Endothelial cell of umbilical vein (primary cell): ENCODE measurements around the gene RASSF3.

Experiments
- EZH2 ChIP-seq: IDR thresholded peaks from 2 replicates; pipeline ENCODE4 v1.6.1; 2012; ENCODE audit warnings: borderline replicate concordance, low read depth, mild to moderate bottlenecking, moderate library complexity, low read length, inconsistent platforms; ENCODE audit not compliant: severe bottlenecking
- POLR2A ChIP-seq: IDR thresholded peaks from 2 replicates; pipeline ENCODE4 v1.6.1; 2012; ENCODE audit warnings: low read depth, mild to moderate bottlenecking, control low read depth, low read length
- POLR2AphosphoS5 ChIP-seq: IDR thresholded peaks from 2 replicates; pipeline ENCODE4 v1.6.1; 2012; ENCODE audit warnings: low read depth, mild to moderate bottlenecking, control low read depth, low read length, moderate library complexity; ENCODE audit not compliant: insufficient read depth
- TF ChIP-seq, protein P1 (sequence below): IDR thresholded peaks from 2 replicates; pipeline ENCODE4 v1.6.1; 2011; ENCODE audit not compliant: insufficient read depth, insufficient read length
- TF ChIP-seq, protein P2 (sequence below), 2 donors: IDR thresholded peaks; 1 replicate in 1 of 2; 2 replicates in 1 of 2; pipeline ENCODE4 v1.5.1; 2011; ENCODE audit warnings: low read length in 2 of 2, mild to moderate bottlenecking in 2 of 2, moderate library complexity in 2 of 2, control low read depth in 1 of 2, inconsistent platforms in 1 of 2, low read depth in 1 of 2; ENCODE audit not compliant: insufficient read depth in 1 of 2; ENCODE audit errors: extremely low read depth in 1 of 2

DNA sequence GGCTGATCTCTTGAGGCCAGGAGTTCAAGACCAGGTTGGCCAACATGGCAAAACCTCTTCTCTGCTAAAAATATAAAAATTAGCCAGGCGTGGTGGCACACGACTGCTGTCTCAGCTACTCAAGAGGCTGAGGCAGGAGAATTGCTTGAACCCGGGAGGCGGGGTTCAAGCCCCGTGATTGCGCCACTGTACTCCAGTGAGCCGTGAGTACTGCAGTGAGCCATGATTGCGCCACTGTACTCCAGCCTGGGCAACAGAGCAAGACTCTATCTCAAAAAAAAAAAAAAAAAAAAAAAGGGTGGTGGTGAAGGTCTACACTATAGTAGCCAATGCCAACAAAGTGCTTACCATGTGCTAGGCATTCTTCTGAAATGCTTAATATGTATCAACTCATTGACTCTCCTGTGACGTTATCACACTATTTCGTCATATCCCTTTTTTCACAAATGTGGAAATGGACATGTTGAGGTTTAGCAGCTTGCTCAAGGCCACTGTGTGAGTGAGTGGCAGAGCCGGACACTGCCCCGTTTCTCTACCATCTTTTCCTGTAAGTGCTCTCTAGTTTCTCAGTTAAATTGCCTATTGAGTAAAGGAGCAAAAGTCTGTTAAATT lies 89.3 kb downstream of the RASSF3 start:
- no peak for TF ChIP-seq POLR2A
- TF ChIP-seq, protein P1, sequence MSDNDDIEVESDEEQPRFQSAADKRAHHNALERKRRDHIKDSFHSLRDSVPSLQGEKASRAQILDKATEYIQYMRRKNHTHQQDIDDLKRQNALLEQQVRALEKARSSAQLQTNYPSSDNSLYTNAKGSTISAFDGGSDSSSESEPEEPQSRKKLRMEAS: no peak
- TF ChIP-seq, protein P2, sequence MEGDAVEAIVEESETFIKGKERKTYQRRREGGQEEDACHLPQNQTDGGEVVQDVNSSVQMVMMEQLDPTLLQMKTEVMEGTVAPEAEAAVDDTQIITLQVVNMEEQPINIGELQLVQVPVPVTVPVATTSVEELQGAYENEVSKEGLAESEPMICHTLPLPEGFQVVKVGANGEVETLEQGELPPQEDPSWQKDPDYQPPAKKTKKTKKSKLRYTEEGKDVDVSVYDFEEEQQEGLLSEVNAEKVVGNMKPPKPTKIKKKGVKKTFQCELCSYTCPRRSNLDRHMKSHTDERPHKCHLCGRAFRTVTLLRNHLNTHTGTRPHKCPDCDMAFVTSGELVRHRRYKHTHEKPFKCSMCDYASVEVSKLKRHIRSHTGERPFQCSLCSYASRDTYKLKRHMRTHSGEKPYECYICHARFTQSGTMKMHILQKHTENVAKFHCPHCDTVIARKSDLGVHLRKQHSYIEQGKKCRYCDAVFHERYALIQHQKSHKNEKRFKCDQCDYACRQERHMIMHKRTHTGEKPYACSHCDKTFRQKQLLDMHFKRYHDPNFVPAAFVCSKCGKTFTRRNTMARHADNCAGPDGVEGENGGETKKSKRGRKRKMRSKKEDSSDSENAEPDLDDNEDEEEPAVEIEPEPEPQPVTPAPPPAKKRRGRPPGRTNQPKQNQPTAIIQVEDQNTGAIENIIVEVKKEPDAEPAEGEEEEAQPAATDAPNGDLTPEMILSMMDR (IDR thresholded peaks at IDR 0.05; ENCODE audit: extremely low read depth in 1 of 2, insufficient read depth in 1 of 2, low read depth in 1 of 2, low read length in 2 of 2): no peak
- TF ChIP-seq EZH2: no peak
- no peak for TF ChIP-seq POLR2AphosphoS5
